ENCODE data around the gene CFHR2.
"Not testable (repeated sequence)": the region's sequence is repeated elsewhere in the genome, so short reads cannot be mapped to it uniquely, and the experiment has no call there.

Gene CFHR2

DNA sequence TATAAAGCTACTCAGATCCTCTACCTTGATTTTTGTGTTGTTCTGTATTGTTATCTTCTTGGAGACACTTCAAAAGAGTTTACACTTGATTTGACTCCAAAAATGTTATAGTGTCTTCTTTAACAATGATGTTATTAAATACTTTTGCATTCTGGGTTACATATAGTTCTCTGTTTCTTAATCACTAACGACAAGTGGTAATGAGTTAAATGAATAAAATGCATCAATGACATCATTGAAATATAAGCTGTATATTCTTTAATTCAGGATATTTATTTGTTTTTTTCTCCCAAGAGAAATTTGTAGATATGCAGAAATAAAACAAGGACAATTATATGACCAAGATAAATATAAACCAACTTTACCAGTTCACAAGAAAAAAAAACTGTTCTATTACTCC, 26.6 kb downstream of the CFHR2 start:
- H3K27me3 ChIP-seq (ENCODE audit: low read depth, low read length), result no peaks in the 10 kb centered on the region
- no peak overlapping the region for H3K9ac ChIP-seq (ENCODE audit: low read length)
- H3K4me1 ChIP-seq (ENCODE audit: low read length), result no peaks in the 10 kb centered on the region
- H3K36me3 ChIP-seq (replicated peaks; ENCODE audit: low read depth, low read length), result no peaks in the 10 kb centered on the region
- no peaks in the 10 kb centered on the region for H3K9me3 ChIP-seq (ENCODE audit: insufficient read depth, low read length)
- no peaks in the 10 kb centered on the region for H4K20me1 ChIP-seq (ENCODE audit: insufficient read depth, low read length)
- no peak overlapping the region for H3K4me2 ChIP-seq (ENCODE audit: low read length)
- no peak for TF ChIP-seq EZH2phosphoT487 (IDR thresholded peaks at IDR 0.05; ENCODE audit: low read depth)
- TF ChIP-seq, protein P1, sequence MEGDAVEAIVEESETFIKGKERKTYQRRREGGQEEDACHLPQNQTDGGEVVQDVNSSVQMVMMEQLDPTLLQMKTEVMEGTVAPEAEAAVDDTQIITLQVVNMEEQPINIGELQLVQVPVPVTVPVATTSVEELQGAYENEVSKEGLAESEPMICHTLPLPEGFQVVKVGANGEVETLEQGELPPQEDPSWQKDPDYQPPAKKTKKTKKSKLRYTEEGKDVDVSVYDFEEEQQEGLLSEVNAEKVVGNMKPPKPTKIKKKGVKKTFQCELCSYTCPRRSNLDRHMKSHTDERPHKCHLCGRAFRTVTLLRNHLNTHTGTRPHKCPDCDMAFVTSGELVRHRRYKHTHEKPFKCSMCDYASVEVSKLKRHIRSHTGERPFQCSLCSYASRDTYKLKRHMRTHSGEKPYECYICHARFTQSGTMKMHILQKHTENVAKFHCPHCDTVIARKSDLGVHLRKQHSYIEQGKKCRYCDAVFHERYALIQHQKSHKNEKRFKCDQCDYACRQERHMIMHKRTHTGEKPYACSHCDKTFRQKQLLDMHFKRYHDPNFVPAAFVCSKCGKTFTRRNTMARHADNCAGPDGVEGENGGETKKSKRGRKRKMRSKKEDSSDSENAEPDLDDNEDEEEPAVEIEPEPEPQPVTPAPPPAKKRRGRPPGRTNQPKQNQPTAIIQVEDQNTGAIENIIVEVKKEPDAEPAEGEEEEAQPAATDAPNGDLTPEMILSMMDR (IDR thresholded peaks at IDR 0.05; ENCODE audit: low read depth, low read length), result no peak
- no peak overlapping the region for H3K27ac ChIP-seq (ENCODE audit: low read length)
- H3K79me2 ChIP-seq (ENCODE audit: low read length), result no peaks in the 10 kb centered on the region
- no peak overlapping the region for H2AFZ ChIP-seq (ENCODE audit: low read depth, low read length)
- no peak overlapping the region for H3K4me3 ChIP-seq (ENCODE audit: low read length)

DNA sequence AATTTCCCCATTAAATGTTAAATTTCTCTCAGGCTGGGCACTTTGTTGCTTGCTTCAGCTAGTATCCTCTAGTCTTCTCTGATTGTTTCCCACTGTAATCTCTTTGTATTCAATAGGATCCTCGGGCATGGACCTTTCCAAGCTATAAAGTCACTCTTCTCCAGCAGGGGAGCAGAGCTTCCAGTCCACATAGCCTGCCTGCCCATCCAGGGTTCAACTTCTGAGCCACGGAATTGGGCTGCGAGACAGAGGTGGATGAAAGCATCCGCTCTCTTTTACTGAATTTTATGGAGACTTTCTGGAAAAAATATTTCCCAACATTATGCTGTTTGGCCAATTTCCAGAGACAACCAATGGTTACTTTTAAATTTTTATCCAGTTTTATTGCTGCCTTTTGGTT, 32.7 kb downstream of the CFHR2 start:
- no peak overlapping the region for H3K9ac ChIP-seq (ENCODE audit: low read length)
- no peak overlapping the region for H3K4me2 ChIP-seq (ENCODE audit: low read length)
- H3K79me2 ChIP-seq (ENCODE audit: low read length), result no peaks in the 10 kb centered on the region
- H3K36me3 ChIP-seq (replicated peaks; ENCODE audit: low read depth, low read length), result no peaks in the 10 kb centered on the region
- H3K9me3 ChIP-seq (ENCODE audit: insufficient read depth, low read length), result no peaks in the 10 kb centered on the region
- no peaks in the 10 kb centered on the region for H3K4me1 ChIP-seq (ENCODE audit: low read length)
- no peaks in the 10 kb centered on the region for H3K27me3 ChIP-seq (ENCODE audit: low read depth, low read length)
- no peak overlapping the region for H3K4me3 ChIP-seq (ENCODE audit: low read length)
- H2AFZ ChIP-seq (ENCODE audit: low read depth, low read length), result no peak overlapping the region
- H3K27ac ChIP-seq (ENCODE audit: low read length), result no peak overlapping the region
- TF ChIP-seq EZH2phosphoT487 (IDR thresholded peaks at IDR 0.05; ENCODE audit: low read depth), result no peak
- TF ChIP-seq, protein P1 (IDR thresholded peaks at IDR 0.05; ENCODE audit: low read depth, low read length), result no peak
- no peaks in the 10 kb centered on the region for H4K20me1 ChIP-seq (ENCODE audit: insufficient read depth, low read length)

DNA sequence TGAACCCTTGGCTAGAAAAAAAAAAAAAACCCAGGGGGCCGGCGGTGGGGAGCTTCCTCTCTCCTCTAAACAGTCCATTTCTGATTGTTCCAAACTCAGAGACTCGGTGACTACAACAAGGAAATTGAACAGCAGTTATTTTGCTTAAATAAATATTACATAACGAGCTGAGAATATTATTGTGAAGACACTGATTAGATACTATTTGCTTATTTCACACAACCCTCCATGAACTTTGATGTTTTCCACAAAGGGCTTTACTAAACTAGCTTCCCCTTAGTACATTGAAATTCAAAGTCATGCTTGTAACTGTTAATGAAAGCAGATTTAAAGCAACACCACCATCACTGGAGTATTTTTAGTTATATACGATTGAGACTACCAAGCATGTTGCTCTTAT, 33.7 kb downstream of the CFHR2 start, which contains the start of gene CFHR5:
Gene CFHR5 (plus strand): TSS at position 279 of the 400 bp plus-strand sequence. CDS start 109 bp downstream, at position 388.
- Histone ChIP-seq H3K4me3 (ENCODE audit: low read length) (no peak within 1 kb of the TSS), H3K27ac (ENCODE audit: low read length) (no peak within 1 kb of the TSS), H2AFZ (ENCODE audit: low read depth, low read length) (no peak within 1 kb of the TSS), H3K27me3 (ENCODE audit: low read depth, low read length) (no peaks in the 10 kb centered on the region), H4K20me1 (ENCODE audit: insufficient read depth, low read length) (no peaks in the 10 kb centered on the region), H3K9ac (ENCODE audit: low read length) (no peak within 1 kb of the TSS), H3K4me2 (ENCODE audit: low read length) (no peak within 1 kb of the TSS), H3K9me3 (ENCODE audit: insufficient read depth, low read length) (no peaks in the 10 kb centered on the region), H3K79me2 (ENCODE audit: low read length) (no peaks in the 10 kb centered on the region), H3K36me3 (replicated peaks; ENCODE audit: low read depth, low read length) (no peaks in the 10 kb centered on the region), H3K4me1 (ENCODE audit: low read length) (no peaks in the 10 kb centered on the region)
- no peak for TF ChIP-seq EZH2phosphoT487 (IDR thresholded peaks at IDR 0.05; ENCODE audit: low read depth)
- TF ChIP-seq, protein P1 (IDR thresholded peaks at IDR 0.05; ENCODE audit: low read depth, low read length), result no peak

DNA sequence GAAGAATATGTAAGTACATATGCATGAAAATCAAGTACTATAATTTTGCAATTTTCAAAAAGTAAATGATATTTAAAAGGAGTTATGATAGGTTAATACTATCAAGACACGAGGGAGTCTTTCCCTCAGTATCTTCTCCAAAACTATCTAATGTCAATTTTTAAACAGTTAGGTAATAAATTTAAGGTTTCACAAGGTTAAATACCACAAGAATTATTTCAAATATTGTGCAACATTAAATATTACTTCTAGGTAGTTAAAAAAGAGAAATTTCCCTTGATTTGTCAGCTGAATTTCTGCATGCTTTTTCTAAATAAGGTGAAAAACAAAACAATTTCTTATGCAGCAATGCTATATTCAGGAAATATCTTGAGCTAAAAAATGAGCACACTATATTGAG, 37.3 kb downstream of the CFHR2 start:
- Histone ChIP-seq H3K4me2 (ENCODE audit: low read length) (no peak overlapping the region), H3K27me3 (ENCODE audit: low read depth, low read length) (no peaks in the 10 kb centered on the region), H3K36me3 (replicated peaks; ENCODE audit: low read depth, low read length) (no peaks in the 10 kb centered on the region), H4K20me1 (ENCODE audit: insufficient read depth, low read length) (no peaks in the 10 kb centered on the region), H3K27ac (ENCODE audit: low read length) (no peak overlapping the region), H3K79me2 (ENCODE audit: low read length) (no peaks in the 10 kb centered on the region), H3K4me1 (ENCODE audit: low read length) (no peaks in the 10 kb centered on the region), H3K9ac (ENCODE audit: low read length) (no peak overlapping the region), H3K9me3 (ENCODE audit: insufficient read depth, low read length) (no peaks in the 10 kb centered on the region), H2AFZ (ENCODE audit: low read depth, low read length) (no peak overlapping the region), H3K4me3 (ENCODE audit: low read length) (no peak overlapping the region)
- TF ChIP-seq, protein P1 (IDR thresholded peaks at IDR 0.05; ENCODE audit: low read depth, low read length), result no peak
- no peak for TF ChIP-seq EZH2phosphoT487 (IDR thresholded peaks at IDR 0.05; ENCODE audit: low read depth)

DNA sequence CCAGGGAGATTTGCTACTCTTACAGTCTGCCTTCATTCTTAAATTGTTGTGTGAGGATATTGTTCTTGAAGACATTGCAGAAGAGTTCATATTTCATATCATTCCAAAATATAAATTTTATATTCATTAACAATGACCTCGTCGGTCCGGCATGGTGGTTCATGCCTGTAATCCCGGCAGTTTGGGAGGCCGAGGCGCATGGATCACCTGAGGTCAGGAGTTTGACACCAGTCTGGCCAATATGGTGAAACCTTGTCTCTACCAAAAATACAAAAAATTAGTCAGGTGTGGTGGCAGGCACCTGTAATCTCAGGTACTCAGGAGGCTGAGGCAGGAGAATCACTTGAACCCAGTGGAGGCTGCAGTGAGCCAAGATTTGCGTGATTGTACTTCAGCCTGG, 38.7 kb downstream of the CFHR2 start:
- H3K79me2 ChIP-seq (ENCODE audit: low read length); H3K4me3 ChIP-seq (ENCODE audit: low read length); H3K4me2 ChIP-seq (ENCODE audit: low read length); H3K9me3 ChIP-seq (ENCODE audit: insufficient read depth, low read length); H4K20me1 ChIP-seq (ENCODE audit: insufficient read depth, low read length); H3K9ac ChIP-seq (ENCODE audit: low read length); H3K27me3 ChIP-seq (ENCODE audit: low read depth, low read length); H3K4me1 ChIP-seq (ENCODE audit: low read length); H3K36me3 ChIP-seq (replicated peaks; ENCODE audit: low read depth, low read length); H3K27ac ChIP-seq (ENCODE audit: low read length); H2AFZ ChIP-seq (ENCODE audit: low read depth, low read length): not testable (repeated sequence)

DNA sequence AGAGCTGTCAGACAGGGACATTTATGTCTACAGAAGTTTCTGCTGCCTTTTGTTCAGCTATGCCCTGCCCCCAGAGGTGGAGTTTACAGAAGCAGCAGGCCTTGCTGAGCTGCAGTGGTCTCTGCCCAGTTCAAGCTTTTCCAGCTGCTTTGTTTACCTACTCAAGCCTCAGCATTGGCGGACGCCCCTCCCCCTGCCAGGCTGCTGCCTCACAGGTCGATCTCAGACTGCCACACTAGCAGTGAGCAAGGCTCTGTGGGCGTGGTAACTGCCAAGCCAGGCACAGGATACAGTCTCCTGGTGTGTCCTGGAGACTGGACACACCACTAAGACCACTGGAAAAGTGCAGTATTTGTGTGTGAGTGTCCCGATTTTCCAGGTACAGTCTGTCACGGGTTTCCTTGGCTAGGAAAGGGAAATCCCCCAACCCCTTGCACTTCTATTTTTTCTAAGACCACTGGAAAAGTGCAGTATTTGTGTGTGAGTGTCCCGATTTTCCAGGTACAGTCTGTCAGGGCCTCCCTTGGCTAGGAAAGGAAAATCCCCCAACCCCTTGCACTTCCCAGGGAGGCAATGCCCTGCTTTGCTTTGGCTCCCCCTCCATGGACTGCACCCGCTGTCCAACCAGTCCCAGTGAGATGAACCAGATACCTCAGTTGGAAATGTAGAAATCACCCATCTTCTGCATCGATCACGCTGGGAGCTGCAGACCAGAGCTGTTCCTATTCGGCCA, 48.5 kb downstream of the CFHR2 start:
- H3K27ac ChIP-seq (ENCODE audit: low read length); H3K4me3 ChIP-seq (ENCODE audit: low read length); H4K20me1 ChIP-seq (ENCODE audit: insufficient read depth, low read length); H3K36me3 ChIP-seq (replicated peaks; ENCODE audit: low read depth, low read length); H3K9me3 ChIP-seq (ENCODE audit: insufficient read depth, low read length); H3K79me2 ChIP-seq (ENCODE audit: low read length); H3K4me1 ChIP-seq (ENCODE audit: low read length); H3K9ac ChIP-seq (ENCODE audit: low read length); H3K4me2 ChIP-seq (ENCODE audit: low read length); H3K27me3 ChIP-seq (ENCODE audit: low read depth, low read length): not testable (repeated sequence)
- H2AFZ ChIP-seq (ENCODE audit: low read depth, low read length), result 0 out of 2 replicates have a peak overlapping the region, but pooled peaks have one; percentile 13

All from OCI-LY3 (cell line).